Eye (tissue), 1 donor: Measurements from ENCODE around the gene DGKG.

Experiments used
- DNase-seq: peaks from one replicate; pipeline ENCODE4 v3.0.0-alpha.2; 2015

Gene DGKG

DNA sequence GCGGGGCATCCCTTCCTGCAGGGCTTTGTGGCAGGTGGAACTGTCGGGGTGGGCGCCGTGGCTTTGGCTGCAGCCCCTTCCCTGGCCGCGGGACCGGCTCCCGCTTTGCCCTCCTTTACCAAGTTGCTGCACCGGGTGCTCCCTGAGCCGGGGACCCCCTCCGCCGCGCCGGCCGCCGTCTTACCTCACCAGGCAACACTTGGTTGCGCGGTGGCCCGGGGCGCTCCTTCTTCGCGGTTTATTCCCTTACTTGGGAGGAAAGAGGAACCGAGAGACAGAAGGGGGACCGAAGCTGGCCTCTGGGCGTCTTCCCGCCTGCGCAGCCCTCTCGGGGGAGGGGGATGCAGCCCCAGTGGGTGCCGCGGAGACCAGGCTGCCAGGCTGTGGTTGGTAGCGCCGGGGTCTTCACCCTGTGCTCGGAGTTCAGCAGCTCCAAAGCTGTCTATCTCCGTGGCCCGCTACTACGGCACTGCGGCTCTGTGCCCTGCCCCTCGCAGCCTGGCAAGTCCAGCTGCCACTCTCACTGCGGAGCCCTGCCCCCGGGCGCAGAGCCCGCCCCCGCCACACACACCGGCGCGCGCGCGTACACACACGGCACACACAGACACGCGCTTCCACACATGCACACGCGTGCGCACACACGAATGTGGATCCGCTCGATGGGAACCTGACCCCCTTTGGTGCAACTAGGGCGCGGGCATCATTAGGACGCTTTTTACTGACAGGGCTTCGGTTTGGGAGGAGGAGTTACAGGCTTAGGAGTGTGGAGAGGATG is at the start of gene DGKG:
DGKG (minus strand) TSS at position 473 of the 775 bp plus-strand sequence. CDS start 41,775 bp downstream, outside the sequence.
- DNase-seq: peak; percentile 74

DNA sequence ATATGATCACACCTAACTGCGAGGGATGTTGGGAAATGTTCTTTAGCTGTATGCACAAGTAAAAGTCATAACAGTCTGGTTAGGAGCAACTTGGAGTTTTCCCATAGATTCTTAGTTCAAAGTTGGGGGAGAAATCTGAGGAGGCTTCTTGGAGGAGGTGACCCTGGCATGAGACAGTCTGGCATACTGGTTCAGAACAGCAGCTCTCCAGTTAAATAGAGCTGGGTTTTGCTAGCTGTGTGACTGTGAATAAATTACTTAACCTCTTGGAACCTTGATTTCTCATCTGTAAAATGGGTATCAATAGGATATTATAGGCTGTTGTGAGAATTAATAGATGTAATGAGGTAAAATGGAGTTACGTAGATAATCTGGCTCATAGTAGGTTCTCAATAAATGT is 49.1 kb upstream of the DGKG start:
- no peak for DNase-seq

- no peak for DNase-seq
Observed at GRCh38 chr3:186406669-186407635, 44.9 kb upstream of the DGKG start.

- DNase-seq: no peak
Observed at GRCh38 chr3:186401556-186401955, 39.5 kb upstream of the DGKG start.

DNA sequence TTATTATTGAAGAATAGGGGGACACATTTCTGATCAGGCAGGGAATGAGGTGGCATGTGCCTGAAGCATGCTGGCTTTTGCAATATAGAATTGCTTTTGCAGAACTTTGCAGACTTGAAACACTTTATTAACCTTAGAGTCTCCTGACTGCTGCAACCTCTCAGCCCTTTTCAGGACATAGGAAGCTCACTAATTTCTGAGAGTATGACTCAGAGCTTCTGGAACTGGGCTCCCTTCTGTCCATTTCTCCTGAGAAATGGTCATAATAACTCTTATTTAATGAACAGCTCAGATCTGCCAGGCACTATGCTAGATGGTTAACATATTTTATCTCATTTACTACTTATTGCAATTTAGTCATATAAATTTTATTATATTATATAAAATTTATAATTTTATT is 38.6 kb upstream of the DGKG start:
- no peak for DNase-seq

GRCh38 chr3:186400026-186400425 is 38.0 kb upstream of the DGKG start:
- DNase-seq: no peak

DNA sequence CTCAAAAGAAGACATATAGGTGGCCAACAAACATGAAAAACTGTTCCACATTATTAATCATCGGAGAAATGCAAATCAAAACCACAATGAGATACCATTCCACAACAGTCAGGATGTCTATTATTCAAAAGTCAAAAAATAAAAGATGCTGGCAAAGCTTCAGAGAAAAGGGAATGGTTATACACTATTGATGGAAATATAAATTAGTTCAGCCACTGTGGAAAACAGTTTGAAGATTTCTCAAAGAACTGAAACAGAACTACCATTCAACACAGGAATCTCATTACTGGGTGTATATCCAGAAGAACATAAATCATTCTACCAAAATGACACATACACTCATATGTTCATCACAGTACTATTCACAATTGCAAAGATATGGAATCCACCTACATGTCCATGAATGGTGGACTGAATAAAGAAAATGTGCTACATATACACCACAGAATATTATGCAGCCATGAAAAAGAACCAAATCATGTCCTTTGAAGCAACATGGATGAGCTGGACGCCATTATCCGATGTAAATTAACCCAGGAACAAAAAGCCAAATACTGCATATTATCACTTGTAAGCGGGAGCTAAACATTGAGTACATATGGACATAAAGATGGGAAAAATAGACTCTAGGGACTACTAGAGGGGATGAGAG is 32.7 kb upstream of the DGKG start:
- no peak for DNase-seq

DNA sequence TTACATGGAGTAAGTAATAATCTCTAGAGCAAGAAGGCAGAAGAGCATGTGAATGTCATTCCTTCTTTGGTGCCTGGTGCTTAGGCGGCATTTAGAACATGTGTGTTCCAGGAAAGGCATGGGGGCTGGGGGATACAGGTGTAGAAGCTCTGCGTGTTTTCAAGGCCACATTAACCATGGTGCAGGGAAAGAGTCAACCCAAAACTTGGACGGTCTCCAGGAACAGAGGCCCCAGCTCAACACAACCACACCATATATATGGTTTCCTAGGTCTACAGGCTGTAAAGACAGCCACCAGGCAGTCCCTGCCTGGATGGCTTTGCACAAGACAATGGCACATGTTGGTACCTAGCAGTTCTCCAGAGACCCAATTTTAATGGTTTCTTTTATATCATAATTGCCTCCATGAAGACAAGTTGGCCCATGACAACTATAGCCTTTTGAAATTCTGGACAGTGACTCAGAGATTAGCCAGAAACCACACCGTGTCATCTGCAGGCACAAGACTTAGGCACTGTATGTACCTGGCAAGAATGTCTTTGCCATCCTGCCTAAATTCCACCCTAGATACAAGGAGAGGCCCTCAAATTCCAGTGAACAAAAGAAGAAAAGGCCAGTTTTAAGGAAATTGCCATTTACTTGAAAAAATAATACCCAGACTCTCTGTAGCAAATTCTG is 25.0 kb upstream of the DGKG start:
- no peak for DNase-seq

DNA sequence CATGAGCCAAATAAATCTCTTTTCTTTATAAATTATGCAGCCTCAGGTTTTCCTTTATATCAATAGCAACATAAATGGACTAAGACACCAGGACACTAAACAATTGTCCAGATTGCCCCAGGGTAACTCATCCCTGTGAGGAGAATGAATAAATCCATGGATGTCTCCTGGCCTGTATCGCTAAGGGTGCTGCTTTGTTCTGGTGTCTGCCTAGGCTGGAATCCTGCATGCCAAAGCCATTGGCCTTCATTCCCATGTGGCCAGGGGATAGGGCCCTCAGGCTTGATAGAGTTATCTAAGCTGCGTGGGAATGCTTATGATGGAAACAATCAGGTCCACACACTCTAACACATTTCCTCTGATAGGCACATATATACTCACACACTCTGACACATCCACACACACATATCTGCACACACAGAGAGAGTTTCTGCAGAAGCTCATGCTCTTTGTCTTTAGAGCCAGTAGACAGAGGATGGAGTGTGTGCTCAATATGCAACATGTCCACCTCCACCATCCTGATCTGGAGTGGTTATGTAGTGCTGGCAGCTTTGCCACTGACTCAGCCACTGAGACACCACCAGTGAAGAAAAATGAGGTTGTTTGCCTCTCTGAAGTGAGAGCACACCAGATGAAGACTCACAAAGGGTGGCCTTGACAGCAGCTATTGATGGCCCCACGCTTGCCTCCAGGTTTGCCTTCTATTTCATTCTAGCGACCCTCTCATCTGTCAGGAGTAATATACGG is 24.0 kb upstream of the DGKG start:
- no peak for DNase-seq

- no peak for DNase-seq
Observed at GRCh38 chr3:186383026-186383993, 21.3 kb upstream of the DGKG start.

DNA sequence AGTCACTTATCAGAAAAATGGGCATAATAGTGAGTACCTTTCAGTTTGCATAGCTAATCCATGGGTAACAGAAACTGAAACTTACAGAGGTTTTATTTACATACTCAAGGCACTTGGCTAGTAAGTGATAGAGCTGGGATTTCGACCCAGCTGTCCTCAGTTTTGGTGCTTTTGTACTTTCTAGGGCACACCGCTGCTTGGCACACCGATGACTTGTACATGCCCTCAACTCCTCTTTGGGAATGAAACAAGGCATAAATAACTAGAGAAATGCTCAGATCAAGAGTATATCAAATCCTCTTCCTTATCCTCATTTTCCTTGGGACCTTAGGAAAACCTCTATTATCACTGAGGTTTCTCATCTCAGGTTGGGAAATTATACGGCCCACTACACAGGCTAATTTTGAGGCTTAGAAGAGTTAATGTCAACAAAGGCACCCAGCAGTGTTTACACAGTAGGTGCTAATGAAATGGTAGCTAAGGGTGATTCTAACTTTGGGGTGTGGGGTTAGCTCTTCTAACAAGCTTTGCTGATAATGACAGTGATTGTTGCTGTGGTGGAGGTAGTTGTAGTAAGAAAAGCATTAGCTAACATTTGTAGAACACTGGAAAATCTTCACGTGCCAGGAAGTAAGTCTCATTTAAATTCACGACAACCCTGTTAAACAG is 20.3 kb upstream of the DGKG start:
- no peak for DNase-seq

GRCh38 chr3:186381424-186382216 is 19.6 kb upstream of the DGKG start:
- DNase-seq: peak; percentile 44

DNA sequence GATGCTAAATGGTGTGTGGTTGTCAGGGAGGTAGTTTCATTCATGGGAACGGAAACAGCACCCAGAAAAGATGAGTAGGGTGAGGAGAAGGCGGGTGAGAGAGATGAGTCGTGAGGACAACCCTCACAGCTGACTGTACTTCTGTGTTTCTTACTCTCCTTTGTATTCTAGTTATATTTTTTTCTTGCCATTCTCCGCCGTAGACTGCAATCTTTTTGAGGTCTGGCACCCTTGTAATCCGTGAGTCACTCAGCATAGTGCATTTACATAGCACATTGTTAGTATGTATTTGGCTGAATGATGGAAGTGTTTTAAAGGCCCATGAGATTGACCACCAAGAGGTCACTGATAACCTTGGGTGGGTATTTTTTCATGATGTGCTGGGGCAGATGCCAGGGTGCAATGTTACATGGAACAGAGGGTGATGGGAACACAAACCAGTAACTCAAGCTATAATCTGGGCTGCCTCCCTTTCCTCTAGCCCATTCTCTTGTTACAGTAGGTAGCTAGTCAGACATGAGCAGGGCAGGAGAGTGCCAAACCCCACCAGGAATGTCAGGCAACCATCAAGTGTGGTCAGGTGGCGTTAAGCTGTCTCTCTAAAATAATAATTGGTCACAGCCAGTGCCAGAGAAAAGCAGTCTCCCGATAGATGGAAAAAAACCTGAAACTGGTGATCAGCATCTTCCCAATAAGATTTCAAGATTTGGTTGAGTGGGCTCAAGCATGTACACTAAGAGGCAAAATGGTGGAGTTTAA is 18.8 kb upstream of the DGKG start:
- DNase-seq: no peak

- peak; percentile 56 for DNase-seq
Observed at GRCh38 chr3:186375443-186375842, 13.4 kb upstream of the DGKG start.

DNA sequence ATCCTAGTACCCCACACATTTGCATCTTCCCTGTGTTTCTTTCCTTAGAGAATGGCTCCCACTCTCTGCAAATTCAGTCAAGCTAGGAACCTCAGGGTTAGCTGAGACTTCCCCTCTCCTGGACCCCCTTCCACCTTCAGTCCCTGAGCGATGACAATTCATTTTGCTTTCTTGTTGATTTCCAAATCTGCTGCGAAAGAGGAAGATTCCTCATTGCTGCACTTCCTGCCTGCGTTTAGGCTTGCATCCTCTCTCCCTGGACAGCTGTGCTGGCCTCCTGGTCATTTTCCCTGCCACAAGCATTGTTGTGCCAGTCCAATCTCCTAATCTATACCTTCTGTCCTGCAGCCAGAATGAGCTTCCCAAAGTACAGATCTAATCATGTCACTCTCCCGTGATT is 12.3 kb upstream of the DGKG start:
- DNase-seq: no peak

- no peak for DNase-seq
Observed at GRCh38 chr3:186369217-186369616, 7.2 kb upstream of the DGKG start.

GRCh38 chr3:186368717-186369116 is 6.7 kb upstream of the DGKG start:
- DNase-seq: no peak

GRCh38 chr3:186368176-186368575 is 6.1 kb upstream of the DGKG start:
- DNase-seq: no peak

DNA sequence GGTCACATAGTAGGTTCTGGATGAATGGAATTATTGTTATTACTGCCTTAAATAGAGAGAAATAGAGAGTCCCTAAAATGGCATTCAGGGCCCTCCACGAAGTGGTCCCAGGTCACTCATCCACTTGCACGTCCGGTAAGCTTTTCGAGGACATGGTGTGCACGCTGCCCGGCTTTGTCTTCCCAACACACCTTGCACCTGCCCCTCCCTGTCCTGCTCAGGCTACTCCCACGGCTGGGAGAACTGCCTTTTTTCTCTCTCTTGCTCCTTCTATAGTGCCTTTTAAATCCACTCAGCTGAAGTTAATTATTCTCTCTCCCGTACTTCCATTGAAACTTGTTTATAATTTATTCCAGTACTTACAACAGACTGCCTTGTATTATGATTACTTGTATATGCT is 5.6 kb upstream of the DGKG start:
- DNase-seq: no peak
